EL (cell line): ENCODE measurements around the gene CLCN3.
"Not testable (repeated sequence)": the region's sequence is repeated elsewhere in the genome, so short reads cannot be mapped to it uniquely, and the experiment has no call there.

ENCODE experiments used
- DNase-seq: peaks from one replicate; pipeline ENCODE4 v3.0.0-alpha.2; 2016

Gene CLCN3

DNA sequence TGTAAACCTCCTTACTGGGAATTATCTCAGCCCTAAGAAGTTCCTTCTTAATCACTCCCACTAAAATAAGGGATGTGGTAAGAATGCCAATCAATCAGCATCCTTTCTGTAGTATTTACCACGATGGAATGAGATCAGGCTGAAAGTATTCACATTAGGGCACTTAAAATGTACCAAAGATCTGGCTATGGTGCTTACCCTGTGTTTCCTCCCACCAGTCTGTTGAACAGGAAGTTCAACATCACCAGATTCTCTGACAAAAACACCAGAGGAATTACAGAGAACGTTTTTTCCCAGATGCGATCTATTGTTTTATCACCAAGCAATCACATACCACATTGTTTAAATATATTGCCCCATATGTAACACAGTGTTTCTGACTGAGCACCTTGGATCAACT lies 2.1 kb upstream of the CLCN3 start:
- peak; percentile 48 for DNase-seq

- no peak for DNase-seq
These were observed 1.4 kb upstream of the CLCN3 start for GRCh38 chr4:169618986-169619385.

DNA sequence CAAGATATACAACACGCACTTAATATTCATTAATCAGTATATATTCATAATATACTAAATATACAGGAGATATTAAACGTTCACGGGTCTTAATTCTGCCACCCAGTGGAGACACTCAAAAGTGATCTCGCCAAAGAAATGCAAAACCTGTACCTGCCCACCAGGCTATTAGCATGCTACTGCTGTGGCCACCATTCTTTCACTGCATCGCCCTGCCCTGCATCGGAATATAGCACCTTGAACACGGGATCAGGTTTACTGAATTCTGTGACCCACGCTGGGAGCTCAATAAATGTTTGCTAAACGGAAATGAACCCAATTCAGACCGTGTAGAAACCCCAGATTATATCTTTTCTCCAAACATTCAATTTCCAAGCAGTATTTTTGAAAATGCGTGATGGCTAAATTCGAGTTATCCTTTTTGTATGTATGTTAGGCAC lies 840 bp upstream of the CLCN3 start:
- peak; percentile 43 for DNase-seq

- DNase-seq: peak; percentile 35
These were observed 486 bp downstream of the CLCN3 start for GRCh38 chr4:169620880-169621248.

DNA sequence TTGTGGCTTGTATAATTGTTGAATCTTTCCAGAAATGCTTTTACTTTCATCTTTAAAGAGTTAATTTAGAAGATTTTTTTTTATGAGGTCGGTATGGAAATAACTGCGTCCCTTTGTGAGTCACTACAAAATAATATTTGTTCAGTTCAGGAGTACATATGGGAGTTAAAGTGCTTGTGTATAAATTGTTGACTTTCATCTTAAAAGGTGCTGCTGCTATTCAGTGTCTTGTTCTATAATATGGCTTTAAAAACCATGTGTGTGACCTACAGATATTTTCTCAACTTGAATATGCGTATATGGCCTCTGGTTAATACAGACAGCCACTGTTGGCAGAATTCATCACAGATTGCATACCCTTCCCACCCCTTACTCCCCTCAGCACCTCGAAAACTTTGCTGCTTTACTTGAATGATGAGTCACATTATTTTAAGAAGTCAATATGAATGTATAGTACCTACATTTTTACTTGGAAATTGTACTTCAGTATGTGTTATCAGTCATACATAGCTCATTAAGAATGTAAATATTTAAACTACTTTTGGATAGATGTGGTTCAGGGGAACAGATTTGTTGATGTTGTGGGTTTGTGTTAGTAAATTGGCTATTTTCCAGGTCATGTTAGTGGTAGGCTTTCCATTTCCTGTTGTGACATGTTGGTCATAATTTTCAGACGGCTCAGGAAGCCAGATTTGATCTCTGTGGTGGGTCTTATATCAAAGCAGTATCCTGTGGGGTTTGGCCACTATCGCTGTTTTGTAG lies 1.5 kb downstream of the CLCN3 start:
- peak; percentile 65 for DNase-seq

- DNase-seq: no peak
These were observed 2.2 kb downstream of the CLCN3 start for GRCh38 chr4:169622566-169622965.

GRCh38 chr4:169624012-169624411 lies 3.6 kb downstream of the CLCN3 start:
- not testable (repeated sequence) for DNase-seq

DNA sequence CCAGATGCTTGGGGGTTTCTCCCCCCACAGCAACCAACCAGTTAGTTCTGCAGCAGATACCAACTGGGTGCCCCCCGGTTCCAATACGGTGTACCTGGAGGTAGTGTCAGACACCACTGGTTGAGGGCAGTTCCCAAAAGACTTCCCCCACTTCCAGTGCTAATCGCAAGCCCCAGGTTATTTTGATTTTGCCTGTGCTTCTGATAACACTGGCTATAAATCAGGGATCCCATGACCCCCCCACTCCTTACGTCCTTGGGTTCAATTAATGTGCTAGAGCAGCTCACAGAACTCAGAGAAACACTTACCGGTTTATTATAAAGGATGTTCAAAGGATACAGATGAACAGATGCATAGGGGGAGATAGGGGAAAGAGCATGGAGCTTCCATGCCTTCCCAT lies 5.5 kb downstream of the CLCN3 start:
- no peak for DNase-seq

- no peak for DNase-seq
These were observed 6.2 kb downstream of the CLCN3 start for GRCh38 chr4:169626331-169627282.

DNA sequence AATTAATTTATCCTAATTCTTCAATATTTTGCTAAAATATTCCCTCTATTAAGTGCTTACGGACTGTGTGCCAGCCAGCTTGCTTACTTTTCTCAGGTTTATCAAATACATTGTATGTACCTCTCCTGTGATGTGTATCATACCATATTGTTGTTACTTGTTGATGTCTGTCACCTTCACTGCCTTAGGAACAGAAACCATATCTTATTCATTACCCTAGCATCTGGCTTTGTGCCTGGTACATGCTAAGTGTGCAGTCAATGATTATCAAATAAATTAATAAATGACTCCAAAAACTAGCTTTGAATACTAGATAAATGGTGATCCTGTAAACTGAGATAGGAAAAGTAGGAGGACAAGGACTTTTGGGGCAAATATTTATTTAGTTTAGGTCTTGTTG lies 6.9 kb downstream of the CLCN3 start:
- no peak for DNase-seq

DNA sequence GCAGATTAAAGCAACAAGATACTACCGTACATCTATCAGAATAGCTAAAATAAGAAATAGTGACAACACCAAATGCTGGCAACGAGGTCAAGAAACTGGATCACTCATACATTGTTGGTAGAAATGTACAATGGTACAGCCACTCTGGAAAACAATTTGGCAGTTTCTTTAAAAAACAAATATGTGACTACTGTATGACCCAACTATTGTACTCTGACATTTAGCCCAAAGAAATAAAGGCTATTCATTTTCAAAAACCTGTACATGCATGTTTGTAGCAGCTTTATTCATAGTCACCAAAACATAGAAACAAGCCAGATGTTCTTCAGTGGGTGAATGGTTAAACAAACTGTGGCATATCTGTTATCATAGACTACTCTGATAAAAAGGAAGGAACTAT lies 8.2 kb downstream of the CLCN3 start:
- DNase-seq: no peak

- DNase-seq: no peak
These were observed 9.7 kb downstream of the CLCN3 start for GRCh38 chr4:169630069-169630468.

- DNase-seq: no peak
These were observed 12.5 kb downstream of the CLCN3 start for GRCh38 chr4:169632896-169633295.

- DNase-seq: no peak
These were observed 14.6 kb downstream of the CLCN3 start for GRCh38 chr4:169634975-169635374.

DNA sequence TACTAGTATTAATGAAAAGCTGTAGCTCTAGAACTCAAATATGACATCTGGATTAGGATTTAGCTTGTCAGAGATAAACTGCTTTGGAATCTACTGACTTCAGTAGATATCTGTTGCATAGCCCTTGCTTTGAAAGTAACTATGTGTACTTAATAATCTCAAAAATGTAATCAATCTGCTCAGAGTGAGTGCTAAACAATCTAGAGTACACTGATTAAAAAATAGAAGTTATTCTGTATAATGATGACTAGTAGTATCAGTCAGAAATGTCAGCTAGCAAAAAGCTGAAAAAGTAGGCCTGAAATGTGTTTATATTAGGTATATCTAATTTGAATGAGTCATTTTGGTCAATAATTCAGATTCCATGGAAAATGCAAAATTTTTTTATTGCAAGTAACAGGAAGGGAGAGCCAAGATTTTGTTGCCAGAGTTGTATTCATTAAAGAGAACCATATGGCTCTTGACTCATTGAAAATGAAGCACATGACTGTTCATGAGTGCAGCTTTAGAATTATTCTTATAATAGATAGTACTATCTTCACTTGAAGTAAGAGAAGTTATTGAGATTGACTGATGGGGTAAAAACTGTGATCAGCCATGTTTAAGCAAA lies 20.0 kb downstream of the CLCN3 start:
- DNase-seq: peak; percentile 71

DNA sequence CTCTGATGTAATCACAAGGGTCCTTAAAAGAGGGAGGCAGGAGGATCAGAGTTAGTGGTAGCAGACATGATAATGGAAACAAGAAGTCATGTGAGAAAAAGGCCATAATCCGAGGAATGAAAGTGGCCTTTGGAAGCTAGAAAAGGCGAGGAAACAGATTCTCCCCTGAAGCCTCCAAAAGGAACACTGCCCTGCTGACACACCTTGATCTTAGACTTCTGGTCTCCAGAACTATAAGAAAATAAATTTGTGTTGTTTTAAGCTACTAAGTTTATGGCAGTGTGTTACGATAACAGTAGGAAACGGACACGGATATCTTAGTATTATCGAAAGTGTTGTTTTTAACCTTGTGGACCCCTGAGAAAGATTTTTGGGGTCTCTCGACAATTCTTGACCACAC lies 24.4 kb downstream of the CLCN3 start:
- no peak for DNase-seq

- no peak for DNase-seq
These were observed 25.2 kb downstream of the CLCN3 start for GRCh38 chr4:169645627-169646026.

GRCh38 chr4:169649545-169650226 lies 29.3 kb downstream of the CLCN3 start:
- DNase-seq: no peak

DNA sequence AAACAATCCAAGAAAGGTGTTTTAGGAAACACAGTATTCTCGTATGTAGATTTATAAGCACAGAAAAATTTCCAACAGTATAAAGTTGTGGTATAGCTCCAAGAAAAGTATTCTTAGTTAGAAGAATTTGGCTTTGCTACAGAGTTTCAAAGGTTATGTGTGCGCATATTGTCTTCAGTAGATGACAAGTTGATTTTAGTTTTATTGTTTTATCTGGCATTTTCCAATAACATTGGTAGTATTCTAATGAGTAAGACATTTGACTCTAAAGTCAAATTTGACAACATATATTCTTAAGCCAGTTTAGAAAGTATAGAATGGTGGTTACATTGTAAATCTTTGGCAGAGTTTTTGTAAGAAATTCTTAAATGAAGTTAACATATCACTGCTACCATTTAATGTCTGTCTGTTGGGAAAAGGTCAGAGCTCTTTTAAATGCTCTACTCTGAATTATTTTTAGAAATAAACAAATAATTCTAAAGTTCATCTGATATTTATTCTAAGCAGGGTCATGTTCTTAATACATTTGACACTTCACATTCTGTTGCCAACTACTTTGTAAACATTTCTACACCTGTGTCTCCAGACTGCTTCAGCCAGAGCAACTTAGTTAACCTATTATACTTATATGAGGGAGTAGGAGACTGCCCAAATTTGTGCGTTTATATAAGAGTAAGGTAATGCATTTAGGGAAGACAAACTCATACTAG lies 30.0 kb downstream of the CLCN3 start:
- no peak for DNase-seq

DNA sequence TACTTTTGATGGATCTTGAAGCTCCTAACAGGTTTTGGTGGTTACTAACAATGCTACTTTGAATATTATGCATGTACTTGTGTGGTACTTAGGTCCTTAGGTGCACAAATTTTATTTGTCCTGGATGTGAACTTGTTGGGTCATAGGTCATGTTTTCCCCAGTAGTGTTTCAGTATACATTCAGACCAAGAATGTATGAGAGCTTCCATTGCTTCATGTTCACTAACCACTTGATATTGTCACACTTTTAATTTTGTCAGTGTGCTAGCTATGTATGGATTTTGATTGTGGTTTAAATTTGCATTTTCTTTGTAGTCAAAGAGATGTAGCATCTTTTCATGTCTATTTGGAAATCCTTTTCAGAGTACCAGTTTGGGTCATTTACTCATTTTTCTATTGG lies 32.2 kb downstream of the CLCN3 start:
- no peak for DNase-seq

- DNase-seq: no peak
These were observed 35.0 kb downstream of the CLCN3 start for GRCh38 chr4:169655401-169655800.

- DNase-seq: no peak
These were observed 37.2 kb downstream of the CLCN3 start for GRCh38 chr4:169657470-169658107.
